ENCODE results near the gene MTA1.
A peak's percentile ranks its signal among the peaks of the same experiment; 100 is the strongest.

Gene MTA1

DNA sequence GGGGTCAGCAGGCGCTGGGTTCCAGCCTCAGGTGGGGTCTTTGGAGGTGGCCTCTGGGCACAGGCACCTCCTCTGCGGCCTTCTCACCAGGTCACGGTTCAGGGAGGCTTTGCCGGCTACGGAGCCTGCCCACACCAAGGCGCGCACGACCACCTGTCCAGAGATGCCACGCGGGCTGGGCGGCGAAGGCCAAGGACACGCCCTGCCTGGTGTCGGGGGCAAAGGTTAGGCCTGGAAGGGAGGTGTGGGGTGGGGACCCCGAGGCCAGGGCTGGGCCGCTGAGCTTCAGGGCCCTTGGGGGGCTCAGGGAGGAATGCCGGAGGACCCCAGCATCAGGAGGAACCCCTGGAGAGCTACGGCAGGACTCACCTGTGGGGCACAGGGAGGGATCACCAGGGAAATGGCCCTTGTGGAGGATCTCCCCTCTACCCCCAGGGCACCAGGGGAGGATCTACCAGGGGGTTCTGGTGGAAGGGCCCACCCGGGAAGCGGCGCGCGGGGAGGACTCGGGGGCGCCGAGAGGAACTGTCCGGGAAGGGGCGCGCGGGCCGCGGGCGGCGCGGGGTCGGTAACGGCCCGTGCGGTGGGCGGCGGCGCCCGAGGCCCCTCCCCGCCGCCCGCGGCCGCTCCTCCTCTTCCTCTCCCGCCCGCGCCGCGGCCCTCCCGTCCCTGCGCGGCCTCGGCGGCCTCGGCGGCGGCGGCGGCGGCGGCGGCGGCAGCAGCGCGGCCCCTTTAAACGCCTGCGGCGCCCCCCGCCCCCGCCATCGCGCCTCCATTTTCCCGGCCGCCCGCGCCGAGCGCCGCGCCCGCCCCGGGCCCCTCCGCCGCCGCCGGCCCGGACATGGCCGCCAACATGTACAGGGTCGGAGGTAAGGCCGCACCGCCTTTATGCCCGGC, at the start of gene MTA1:
Gene MTA1 (plus strand): TSS at position 633 of the 897 bp plus-strand sequence. CDS start 209 bp downstream, at position 842.
- TF ChIP-seq ZNF274 (IDR thresholded peaks at IDR 0.05; ENCODE audit: low read depth, low read length): no peak
- TF ChIP-seq SUZ12 (IDR thresholded peaks at IDR 0.05; ENCODE audit: extremely low read depth, insufficient read depth, insufficient read length): no peak
- TF ChIP-seq YY1 (IDR thresholded peaks at IDR 0.05; ENCODE audit: insufficient read depth, insufficient read length): no peak
- peaks cover 32% of the 10 kb centered on the region for H3K36me3 ChIP-seq (ENCODE audit: insufficient read depth, insufficient read length, low read length)
- H3K9me3 ChIP-seq (ENCODE audit: insufficient read depth, low read length): no peaks in the 10 kb centered on the region
- H3K4me3 ChIP-seq (ENCODE audit: insufficient read length, low read depth): peak within 1 kb of the TSS; percentile 80
- H3K9ac ChIP-seq (ENCODE audit: insufficient read length, low read depth): peak within 1 kb of the TSS; percentile 93
- peaks cover 21% of the 10 kb centered on the region for H3K4me1 ChIP-seq (ENCODE audit: insufficient read depth, insufficient read length)
- no peak for DNase-seq (ENCODE audit: low read depth, low spot score)
- H3K27me3 ChIP-seq (ENCODE audit: insufficient read depth, insufficient read length): peaks cover 2% of the 10 kb centered on the region

DNA sequence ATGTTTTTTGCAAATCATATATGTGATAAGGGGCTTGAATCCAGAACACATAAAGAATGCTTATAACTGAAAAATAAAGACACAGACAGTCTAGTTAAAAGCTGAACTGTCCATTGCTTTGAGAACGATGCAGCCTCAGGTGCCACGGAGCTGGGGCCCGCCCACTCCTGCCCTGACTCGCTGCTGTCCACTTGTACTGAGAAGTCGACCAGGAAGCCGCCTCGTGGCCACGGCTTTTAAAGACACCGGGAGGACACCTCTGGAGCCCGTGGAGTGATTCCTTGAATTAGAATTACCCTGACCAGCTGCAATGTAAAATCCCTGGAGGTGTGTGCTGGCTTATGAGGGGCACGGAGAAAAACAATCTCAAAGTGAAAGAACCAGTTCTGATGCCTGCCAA, 45.2 kb upstream of the MTA1 start:
- Histone ChIP-seq H3K4me3 (ENCODE audit: insufficient read length, low read depth) (no peak overlapping the region), H3K4me1 (ENCODE audit: insufficient read depth, insufficient read length) (peaks cover 20% of the 10 kb centered on the region), H3K9ac (ENCODE audit: insufficient read length, low read depth) (no peak overlapping the region), H3K9me3 (ENCODE audit: insufficient read depth, low read length) (peaks cover 10% of the 10 kb centered on the region; the same call in 1 of the 2 replicates), H3K36me3 (ENCODE audit: insufficient read depth, insufficient read length, low read length) (peaks cover 10% of the 10 kb centered on the region), H3K27me3 (ENCODE audit: insufficient read depth, insufficient read length) (no peaks in the 10 kb centered on the region)
- TF ChIP-seq YY1 (IDR thresholded peaks at IDR 0.05; ENCODE audit: insufficient read depth, insufficient read length) (no peak), ZNF274 (IDR thresholded peaks at IDR 0.05; ENCODE audit: low read depth, low read length) (no peak), SUZ12 (IDR thresholded peaks at IDR 0.05; ENCODE audit: extremely low read depth, insufficient read depth, insufficient read length) (no peak)
- DNase-seq (ENCODE audit: low read depth, low spot score): no peak

DNA sequence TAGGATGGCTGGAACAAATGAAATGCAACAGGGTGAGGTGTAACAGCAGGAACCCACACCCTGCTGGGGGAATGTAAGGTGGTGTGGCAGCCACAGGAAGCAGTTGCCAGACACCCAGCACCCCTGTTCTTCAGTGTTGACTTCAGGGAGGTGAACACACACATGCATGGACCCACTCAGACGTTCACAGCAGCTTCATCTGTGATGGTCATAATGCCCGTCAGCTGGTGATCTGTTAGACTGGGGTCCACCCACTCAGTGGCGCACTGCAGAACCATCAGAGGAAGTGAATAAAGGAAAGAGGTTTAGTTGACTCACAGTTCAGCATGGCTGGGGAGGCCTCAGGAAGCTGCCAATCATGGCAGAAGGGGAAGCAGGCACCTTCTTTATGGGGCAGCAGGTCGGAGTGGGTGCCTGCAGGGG, 44.0 kb upstream of the MTA1 start:
- H3K4me1 ChIP-seq (ENCODE audit: insufficient read depth, insufficient read length): peaks cover 20% of the 10 kb centered on the region
- H3K27me3 ChIP-seq (ENCODE audit: insufficient read depth, insufficient read length): no peaks in the 10 kb centered on the region
- H3K4me3 ChIP-seq (ENCODE audit: insufficient read length, low read depth): no peak overlapping the region
- no peak overlapping the region for H3K9ac ChIP-seq (ENCODE audit: insufficient read length, low read depth)
- TF ChIP-seq ZNF274 (IDR thresholded peaks at IDR 0.05; ENCODE audit: low read depth, low read length): no peak
- TF ChIP-seq SUZ12 (IDR thresholded peaks at IDR 0.05; ENCODE audit: extremely low read depth, insufficient read depth, insufficient read length): no peak
- TF ChIP-seq YY1 (IDR thresholded peaks at IDR 0.05; ENCODE audit: insufficient read depth, insufficient read length): no peak
- DNase-seq (ENCODE audit: low read depth, low spot score): no peak
- H3K36me3 ChIP-seq (ENCODE audit: insufficient read depth, insufficient read length, low read length): peaks cover 16% of the 10 kb centered on the region
- H3K9me3 ChIP-seq (ENCODE audit: insufficient read depth, low read length): peaks cover 10% of the 10 kb centered on the region; the same call in 1 of the 2 replicates

DNA sequence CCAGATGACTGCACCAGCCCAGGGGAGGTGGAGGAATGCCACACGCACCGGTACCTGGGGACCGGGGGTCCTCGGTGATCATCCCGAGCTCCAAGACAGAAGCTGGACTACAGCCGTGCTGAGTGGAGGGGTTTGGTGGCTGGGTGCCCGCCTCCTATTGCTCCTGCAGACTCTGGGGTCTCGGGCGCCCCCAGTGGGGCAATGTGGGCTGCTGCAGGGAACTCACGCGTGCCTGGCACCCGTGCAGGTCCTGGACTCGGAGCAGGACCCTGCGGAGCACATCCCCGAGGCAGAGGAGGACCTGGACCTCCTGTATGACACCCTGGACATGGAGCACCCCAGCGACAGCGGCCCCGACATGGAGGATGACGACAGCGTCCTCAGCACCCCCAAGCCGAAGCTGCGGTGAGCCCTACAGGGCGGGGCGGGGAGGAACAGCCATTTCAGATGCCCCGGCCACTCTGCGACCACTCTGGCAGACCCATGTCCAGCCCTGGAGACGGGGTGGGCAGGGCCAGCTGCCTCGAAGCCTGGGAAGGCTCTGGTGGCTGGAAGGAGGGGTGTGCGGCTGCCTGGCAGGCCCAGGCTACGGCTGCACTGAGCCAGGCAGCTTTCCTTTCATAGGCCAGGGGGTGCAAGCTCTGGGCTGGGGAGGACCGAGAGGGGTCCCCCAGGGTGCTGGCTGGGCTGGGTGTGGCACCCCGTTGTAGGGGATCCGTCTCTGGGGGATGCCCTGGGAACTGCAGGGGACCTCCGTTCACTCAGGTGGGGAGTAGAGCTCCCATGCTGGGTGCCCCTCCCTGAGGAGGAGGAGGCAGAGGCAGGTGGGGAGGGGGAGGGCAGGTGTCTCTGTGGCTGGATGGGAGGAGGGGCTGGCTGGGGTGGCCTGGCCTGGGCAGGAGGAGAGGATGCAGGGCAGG, 42.8 kb upstream of the MTA1 start:
- TF ChIP-seq SUZ12 (IDR thresholded peaks at IDR 0.05; ENCODE audit: extremely low read depth, insufficient read depth, insufficient read length) (no peak), ZNF274 (IDR thresholded peaks at IDR 0.05; ENCODE audit: low read depth, low read length) (no peak), YY1 (IDR thresholded peaks at IDR 0.05; ENCODE audit: insufficient read depth, insufficient read length) (no peak)
- Histone ChIP-seq H3K27me3 (ENCODE audit: insufficient read depth, insufficient read length) (no peaks in the 10 kb centered on the region), H3K4me3 (ENCODE audit: insufficient read length, low read depth) (no peak overlapping the region), H3K9me3 (ENCODE audit: insufficient read depth, low read length) (peaks cover 10% of the 10 kb centered on the region; the same call in 1 of the 2 replicates), H3K36me3 (ENCODE audit: insufficient read depth, insufficient read length, low read length) (peaks cover 13% of the 10 kb centered on the region), H3K9ac (ENCODE audit: insufficient read length, low read depth) (no peak overlapping the region), H3K4me1 (ENCODE audit: insufficient read depth, insufficient read length) (peaks cover 17% of the 10 kb centered on the region)
- DNase-seq (ENCODE audit: low read depth, low spot score): no peak

DNA sequence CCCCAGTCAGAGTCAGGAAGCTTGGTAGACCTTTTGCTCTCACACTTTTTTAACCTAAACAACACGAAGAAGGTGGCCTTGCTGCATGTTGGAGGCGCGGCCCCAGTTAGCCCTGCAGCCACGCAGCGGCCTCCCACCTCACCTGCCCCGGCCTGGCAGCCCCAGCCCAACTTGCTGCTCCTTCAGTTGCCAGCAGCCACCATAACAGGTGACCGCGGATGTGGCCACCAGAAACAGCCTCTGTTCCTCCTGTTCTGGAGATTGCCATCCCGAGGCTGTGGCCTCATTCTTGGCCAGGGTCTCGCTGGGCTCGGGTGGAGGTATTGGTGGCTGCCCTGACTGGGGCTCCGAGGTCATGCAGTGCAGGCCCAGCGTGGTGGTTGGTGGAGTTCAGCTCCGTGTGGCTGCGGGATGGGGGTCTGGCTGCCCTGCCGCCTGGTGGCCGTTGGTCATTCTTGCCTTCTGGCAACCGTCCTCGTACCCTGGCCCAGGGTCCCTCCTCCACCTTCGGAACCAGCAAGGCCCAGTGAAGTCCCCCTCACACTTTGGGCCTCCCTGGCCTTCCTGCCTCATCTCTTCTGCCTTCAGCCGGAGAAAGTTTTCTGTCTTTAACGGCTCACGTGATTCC, 42.0 kb upstream of the MTA1 start:
- H3K4me3 ChIP-seq (ENCODE audit: insufficient read length, low read depth): no peak overlapping the region
- peaks cover 12% of the 10 kb centered on the region for H3K36me3 ChIP-seq (ENCODE audit: insufficient read depth, insufficient read length, low read length)
- peaks cover 10% of the 10 kb centered on the region; the same call in 1 of the 2 replicates for H3K9me3 ChIP-seq (ENCODE audit: insufficient read depth, low read length)
- H3K27me3 ChIP-seq (ENCODE audit: insufficient read depth, insufficient read length): no peaks in the 10 kb centered on the region
- TF ChIP-seq YY1 (IDR thresholded peaks at IDR 0.05; ENCODE audit: insufficient read depth, insufficient read length) (no peak), SUZ12 (IDR thresholded peaks at IDR 0.05; ENCODE audit: extremely low read depth, insufficient read depth, insufficient read length) (no peak), ZNF274 (IDR thresholded peaks at IDR 0.05; ENCODE audit: low read depth, low read length) (no peak)
- H3K4me1 ChIP-seq (ENCODE audit: insufficient read depth, insufficient read length): peaks cover 17% of the 10 kb centered on the region
- no peak for DNase-seq (ENCODE audit: low read depth, low spot score)
- H3K9ac ChIP-seq (ENCODE audit: insufficient read length, low read depth): no peak overlapping the region

DNA sequence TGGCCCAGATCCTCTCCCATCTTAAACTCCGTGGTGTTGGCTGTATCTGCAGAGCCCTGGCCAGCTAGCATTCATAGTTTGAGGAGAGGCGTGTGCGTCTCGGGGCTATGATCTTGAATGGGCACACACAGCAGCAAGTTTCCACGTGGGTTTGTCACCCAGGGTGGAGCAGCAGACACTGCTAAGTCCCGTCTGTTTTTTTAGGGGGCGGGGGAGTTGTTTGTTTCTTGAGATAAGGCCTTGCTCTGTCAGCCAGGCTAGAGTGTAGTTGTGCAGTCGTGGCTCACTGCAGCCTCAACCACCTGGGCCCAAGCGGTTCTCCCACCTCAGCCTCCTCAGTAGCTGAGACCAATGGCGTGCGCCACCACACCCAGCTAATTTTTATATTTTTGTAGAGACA, 41.4 kb upstream of the MTA1 start:
- no peak overlapping the region for H3K4me3 ChIP-seq (ENCODE audit: insufficient read length, low read depth)
- H3K27me3 ChIP-seq (ENCODE audit: insufficient read depth, insufficient read length): no peaks in the 10 kb centered on the region
- peaks cover 7% of the 10 kb centered on the region; the same call in 1 of the 2 replicates for H3K9me3 ChIP-seq (ENCODE audit: insufficient read depth, low read length)
- peaks cover 14% of the 10 kb centered on the region for H3K36me3 ChIP-seq (ENCODE audit: insufficient read depth, insufficient read length, low read length)
- DNase-seq (ENCODE audit: low read depth, low spot score): no peak
- H3K4me1 ChIP-seq (ENCODE audit: insufficient read depth, insufficient read length): peaks cover 17% of the 10 kb centered on the region
- H3K9ac ChIP-seq (ENCODE audit: insufficient read length, low read depth): no peak overlapping the region
- TF ChIP-seq YY1 (IDR thresholded peaks at IDR 0.05; ENCODE audit: insufficient read depth, insufficient read length) (no peak), SUZ12 (IDR thresholded peaks at IDR 0.05; ENCODE audit: extremely low read depth, insufficient read depth, insufficient read length) (no peak), ZNF274 (IDR thresholded peaks at IDR 0.05; ENCODE audit: low read depth, low read length) (no peak)
